Measurements from ENCODE around the gene SERPINB6. TPM values are rescaled to one million over a fixed set of nuclear protein-coding genes. Genes with fewer than 3 reads are reported as not detected.

The SERPINB6 gene
- total RNA-seq, 1 donor from 2014 or later: 120 TPM

DNA sequence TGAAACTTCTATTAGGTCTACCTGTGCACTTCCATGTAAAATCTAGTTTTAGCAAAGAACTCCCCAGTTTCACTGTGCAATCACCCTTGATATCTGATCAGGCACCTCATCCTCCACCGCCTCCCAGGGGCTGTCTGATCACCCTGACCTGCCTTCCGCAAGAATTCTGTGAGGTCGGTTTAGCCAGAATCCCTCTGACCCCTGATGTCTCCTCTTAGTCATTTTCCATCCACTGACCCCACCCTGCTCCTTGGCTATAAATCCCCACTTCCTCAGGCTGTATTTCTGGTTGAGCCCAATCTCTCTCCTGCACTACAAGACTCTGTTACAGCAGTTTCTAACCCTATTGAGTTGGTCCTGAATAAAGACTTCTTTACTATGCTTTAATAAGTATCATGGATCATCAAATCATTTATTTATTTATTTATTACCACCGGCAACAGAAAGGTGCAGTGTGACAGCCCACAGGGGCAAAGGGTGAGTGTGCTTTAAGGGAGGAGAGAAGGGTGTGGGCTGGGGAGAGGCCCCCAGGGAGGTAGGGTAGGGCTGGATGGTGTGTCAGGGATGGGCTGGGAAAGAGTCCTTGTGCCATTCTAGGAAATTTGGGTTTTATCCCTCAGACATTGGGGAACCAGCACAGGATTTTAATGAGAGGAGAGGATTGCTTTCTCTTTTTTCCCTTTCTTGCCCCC is 11.2 kb upstream of the SERPINB6 start:
- TF ChIP-seq CTCF (conservative IDR thresholded peaks at IDR 0.05; ENCODE audit: low read depth, low read length): no peak
- DNase-seq (ENCODE audit: low read depth): no peak

GRCh38 chr6:2980465-2980855 is 9.1 kb upstream of the SERPINB6 start:
- TF ChIP-seq CTCF (conservative IDR thresholded peaks at IDR 0.05; ENCODE audit: low read depth, low read length): no peak
- H3K4me3 ChIP-seq (ENCODE audit: low read depth, low read length): no peak overlapping the region
- DNase-seq (ENCODE audit: low read depth): no peak

More for the DNA sequence above, 11.2 kb upstream of the SERPINB6 start:
- no peak overlapping the region for H3K4me3 ChIP-seq (ENCODE audit: low read depth, low read length)

GRCh38 chr6:2979819-2980464 is 8.6 kb upstream of the SERPINB6 start:
- TF ChIP-seq CTCF (conservative IDR thresholded peaks at IDR 0.05; ENCODE audit: low read depth, low read length): no peak
- H3K4me3 ChIP-seq (ENCODE audit: low read depth, low read length): no peak overlapping the region
- no peak for DNase-seq (ENCODE audit: low read depth)

DNA sequence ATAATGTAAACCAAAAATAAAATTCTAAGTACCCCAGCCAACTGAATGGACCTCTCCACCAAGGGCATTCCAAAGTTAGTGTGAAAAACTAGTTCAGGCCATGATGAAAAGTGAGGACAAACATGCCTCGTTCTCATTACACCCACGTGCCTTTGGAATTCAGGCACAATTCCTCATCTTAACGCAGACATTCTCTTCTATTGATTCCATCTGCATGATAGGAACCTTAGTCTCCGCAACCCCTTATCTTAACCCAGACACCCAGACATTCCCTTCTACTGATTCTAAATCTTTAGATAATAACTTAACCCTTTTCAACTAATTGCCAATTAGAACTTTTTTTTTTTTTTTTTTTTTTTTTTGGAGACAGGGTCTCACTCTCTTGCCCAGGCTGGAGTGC is 7.6 kb upstream of the SERPINB6 start:
- TF ChIP-seq CTCF (conservative IDR thresholded peaks at IDR 0.05; ENCODE audit: low read depth, low read length): no peak
- DNase-seq (ENCODE audit: low read depth): no peak
- H3K4me3 ChIP-seq (ENCODE audit: low read depth, low read length): no peak overlapping the region

DNA sequence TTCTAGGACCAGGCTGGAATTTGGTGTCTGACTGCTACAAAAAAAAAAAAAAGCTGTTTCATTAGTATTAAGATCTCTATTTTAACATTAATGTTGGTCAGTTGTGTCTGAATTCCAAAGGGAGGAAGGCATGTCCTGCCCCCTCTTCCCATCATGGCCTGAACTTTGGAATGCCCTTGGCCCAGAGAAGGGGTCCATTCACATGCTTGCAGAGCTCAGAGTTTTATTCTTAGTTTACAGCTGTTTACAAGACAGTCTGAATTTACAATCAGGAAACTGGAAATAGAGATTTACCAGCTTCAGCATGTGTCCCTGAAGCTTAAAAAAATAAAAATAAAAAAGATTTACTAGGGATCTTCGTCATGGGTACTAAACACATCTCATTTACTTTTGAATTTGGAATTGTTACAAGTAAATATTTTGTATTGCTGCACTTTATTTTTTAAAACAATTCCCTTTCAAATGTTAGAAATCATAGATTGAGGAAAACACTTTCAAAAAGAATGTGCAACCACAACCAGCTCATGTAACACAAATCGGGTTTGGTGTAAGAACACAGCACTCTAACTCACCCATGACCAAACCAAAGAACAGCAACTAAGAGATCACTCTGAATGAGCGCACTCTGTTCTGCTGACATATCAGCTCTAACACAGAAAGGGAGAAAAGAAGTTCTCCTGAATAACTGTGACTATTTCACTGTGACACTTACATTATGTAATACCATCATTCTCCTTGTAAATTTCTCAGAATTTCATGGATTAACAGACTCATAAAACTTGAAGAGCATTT is 6.6 kb upstream of the SERPINB6 start:
- H3K4me3 ChIP-seq (ENCODE audit: low read depth, low read length): no peak overlapping the region
- no peak for DNase-seq (ENCODE audit: low read depth)
- TF ChIP-seq CTCF (conservative IDR thresholded peaks at IDR 0.05; ENCODE audit: low read depth, low read length): no peak

DNA sequence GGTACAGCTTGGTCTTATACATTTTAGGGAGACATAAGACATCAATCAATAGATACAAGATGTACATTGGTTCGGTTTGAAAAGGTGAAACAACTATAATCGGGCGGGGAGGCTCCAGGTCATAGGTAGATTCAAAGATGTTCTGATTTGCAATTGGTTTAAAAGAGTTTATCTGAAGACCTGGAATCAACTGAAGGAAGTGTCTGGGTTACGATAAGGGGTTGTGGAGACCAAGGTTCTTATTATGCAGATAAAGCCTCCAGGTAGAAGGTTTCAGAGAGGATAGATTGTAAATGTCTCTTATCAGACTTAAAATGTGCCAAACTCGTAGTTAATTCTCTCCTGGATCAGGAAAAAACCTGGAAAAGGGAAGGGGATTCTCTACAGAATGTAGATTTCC is 5.9 kb upstream of the SERPINB6 start:
- H3K4me3 ChIP-seq (ENCODE audit: low read depth, low read length): no peak overlapping the region
- TF ChIP-seq CTCF (conservative IDR thresholded peaks at IDR 0.05; ENCODE audit: low read depth, low read length): no peak
- no peak for DNase-seq (ENCODE audit: low read depth)

Data from epithelial cell of proximal tubule (primary cell).